Measurements from ENCODE around the gene CNDP1.

GRCh38 chr18:74608681-74609080 is 74.4 kb downstream of the CNDP1 start:
- TF ChIP-seq SP7 (tag by site-specific recombination; IDR thresholded peaks at IDR 0.05) (no peak), CTCF (tag by site-specific recombination; IDR thresholded peaks at IDR 0.05) (no peak), PATZ1 (tag by site-specific recombination; IDR thresholded peaks at IDR 0.05) (no peak), ZNF266 (tag by site-specific recombination; IDR thresholded peaks at IDR 0.05; ENCODE audit: low read depth) (no peak), ZFP3 (tag by site-specific recombination; IDR thresholded peaks at IDR 0.05; ENCODE audit: low read depth) (no peak)

Data from HEK293 (cell line).